Femur (tissue), 1 donor: Measurements from ENCODE around the gene C1QTNF9.
"Not testable (repeated sequence)": the region's sequence is repeated elsewhere in the genome, so short reads cannot be mapped to it uniquely, and the experiment has no call there.

ENCODE experiments used
- DNase-seq: peaks from one replicate; pipeline ENCODE4 v3.0.0-alpha.2; 2017

C1QTNF9 gene

GRCh38 chr13:24282256-24282655 is 27.1 kb upstream of the C1QTNF9 start:
- DNase-seq: no peak

DNA sequence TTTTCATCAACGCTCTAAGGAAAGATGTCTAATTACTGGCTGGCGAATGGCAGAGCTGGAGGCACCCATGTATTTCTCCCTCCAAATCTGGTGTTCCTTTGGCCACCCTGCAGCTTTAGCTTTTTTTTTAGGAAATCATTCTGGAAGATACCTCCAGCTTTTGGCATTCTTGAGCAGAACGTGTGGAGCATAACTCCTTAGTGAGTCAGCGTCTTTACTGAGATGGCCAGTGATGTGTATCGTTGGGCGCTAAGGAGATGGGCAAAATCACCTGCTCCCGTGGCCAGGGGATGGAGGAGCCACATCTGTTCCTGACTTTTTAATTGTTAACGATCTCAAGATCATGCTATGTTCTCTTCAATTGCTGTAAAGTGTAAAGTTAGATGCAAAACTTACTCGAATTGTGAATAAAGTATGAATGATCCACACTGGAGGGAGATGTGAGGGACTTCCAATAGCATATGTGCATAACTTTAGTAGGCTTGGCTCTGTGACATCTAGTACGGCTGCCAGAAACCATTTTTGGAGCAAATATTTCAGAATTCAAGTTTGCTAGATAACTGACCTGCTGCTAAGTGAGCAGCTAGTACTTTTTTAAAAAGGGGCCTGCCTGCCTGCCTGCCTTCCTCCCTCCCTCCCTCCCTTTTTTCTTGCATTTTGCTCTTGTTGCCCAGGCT is 24.4 kb upstream of the C1QTNF9 start:
- no peak for DNase-seq

- DNase-seq: no peak
Measured at GRCh38 chr13:24286624-24287023, 22.8 kb upstream of the C1QTNF9 start.

GRCh38 chr13:24287748-24288287 is 21.6 kb upstream of the C1QTNF9 start:
- no peak for DNase-seq

DNA sequence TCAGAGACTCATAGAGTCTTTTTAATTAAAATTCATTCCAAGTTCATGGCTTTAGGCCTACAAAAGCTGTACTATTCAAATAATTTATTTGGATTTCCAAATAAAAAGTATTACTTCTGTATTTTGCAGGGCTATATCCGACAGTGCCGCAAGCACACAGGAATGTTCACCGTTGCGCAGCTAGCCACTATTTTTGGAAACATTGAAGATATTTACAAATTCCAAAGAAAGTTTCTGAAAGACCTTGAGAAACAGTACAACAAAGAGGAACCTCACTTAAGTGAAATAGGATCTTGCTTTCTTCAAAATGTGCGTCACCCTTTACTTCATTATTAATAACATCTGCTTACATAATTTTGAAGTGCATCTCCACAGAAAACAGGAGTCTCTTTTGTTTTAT is 20.5 kb upstream of the C1QTNF9 start:
- no peak for DNase-seq

DNA sequence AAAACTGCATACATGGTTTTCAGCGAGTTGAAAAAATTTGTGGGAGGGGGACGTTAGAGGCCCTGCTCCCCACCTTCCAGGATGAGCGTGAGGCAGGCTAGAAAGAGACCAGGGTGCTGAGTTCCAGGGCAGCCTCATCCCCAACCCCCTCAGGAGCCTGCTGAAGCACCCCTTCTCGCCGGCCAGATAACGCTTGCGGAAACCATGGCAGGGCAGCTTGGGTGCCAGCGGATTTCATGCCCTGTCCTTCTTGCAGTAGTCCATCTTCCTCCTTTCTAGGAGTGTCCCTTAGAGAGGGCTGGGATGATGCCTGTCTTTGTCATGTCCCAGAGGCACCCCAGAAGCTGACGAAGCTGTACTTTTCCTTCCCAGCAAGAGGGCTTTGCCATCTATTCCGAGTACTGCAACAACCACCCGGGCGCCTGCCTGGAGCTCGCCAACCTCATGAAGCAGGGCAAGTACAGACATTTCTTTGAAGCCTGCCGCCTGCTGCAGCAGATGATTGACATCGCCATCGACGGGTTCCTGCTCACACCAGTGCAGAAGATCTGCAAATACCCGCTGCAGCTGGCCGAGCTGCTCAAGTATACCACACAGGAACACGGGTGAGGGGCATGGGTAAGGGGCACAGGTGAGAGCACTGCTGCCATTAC is 19.0 kb upstream of the C1QTNF9 start:
- no peak for DNase-seq

GRCh38 chr13:24292481-24292880 is 16.9 kb upstream of the C1QTNF9 start:
- DNase-seq: no peak

DNA sequence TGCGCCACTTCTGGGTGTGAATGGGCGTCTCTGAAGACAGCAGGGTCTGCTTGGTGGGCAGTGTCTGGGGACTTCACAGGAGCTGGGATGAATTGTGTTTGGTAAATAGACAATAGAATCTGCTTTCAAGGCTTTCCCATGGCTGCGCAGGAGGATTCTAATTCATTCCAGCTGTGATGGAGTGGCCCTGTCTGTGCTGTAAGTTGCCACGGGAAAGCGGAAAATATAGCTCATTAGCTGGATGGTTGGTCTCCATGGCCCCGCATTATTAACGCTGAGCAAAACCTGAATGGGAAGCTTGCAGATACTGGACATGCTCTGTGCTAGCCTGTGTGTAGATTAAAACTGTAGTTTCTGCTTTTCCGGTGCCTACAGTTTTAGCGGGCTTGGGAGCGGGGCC is 15.6 kb upstream of the C1QTNF9 start:
- DNase-seq: no peak

GRCh38 chr13:24299488-24300114 is 9.8 kb upstream of the C1QTNF9 start:
- DNase-seq: no peak

GRCh38 chr13:24301434-24301833 is 7.9 kb upstream of the C1QTNF9 start:
- DNase-seq: no peak

DNA sequence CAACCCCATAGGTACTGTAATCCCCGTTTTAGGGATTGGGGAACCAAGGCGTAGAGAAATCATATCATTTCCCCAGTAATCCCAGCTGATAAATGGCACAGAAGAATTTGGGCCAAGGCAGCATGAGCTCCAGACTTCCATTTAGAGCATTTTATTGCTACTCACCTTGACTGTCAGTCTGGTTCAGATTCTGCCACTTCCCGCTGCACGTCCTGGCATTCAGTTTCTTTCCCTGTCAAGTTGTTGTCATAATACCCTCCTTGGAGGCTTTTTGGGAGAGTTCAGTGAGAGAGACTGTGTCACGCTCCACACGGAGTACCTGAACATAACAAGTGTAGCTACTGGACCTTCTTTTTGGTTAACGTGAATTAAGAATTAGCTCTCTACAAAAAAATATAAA is 7.5 kb upstream of the C1QTNF9 start:
- DNase-seq: no peak

- no peak for DNase-seq
Measured at GRCh38 chr13:24304620-24305019, 4.8 kb upstream of the C1QTNF9 start.

GRCh38 chr13:24306632-24307031 is 2.7 kb upstream of the C1QTNF9 start:
- DNase-seq: no peak

DNA sequence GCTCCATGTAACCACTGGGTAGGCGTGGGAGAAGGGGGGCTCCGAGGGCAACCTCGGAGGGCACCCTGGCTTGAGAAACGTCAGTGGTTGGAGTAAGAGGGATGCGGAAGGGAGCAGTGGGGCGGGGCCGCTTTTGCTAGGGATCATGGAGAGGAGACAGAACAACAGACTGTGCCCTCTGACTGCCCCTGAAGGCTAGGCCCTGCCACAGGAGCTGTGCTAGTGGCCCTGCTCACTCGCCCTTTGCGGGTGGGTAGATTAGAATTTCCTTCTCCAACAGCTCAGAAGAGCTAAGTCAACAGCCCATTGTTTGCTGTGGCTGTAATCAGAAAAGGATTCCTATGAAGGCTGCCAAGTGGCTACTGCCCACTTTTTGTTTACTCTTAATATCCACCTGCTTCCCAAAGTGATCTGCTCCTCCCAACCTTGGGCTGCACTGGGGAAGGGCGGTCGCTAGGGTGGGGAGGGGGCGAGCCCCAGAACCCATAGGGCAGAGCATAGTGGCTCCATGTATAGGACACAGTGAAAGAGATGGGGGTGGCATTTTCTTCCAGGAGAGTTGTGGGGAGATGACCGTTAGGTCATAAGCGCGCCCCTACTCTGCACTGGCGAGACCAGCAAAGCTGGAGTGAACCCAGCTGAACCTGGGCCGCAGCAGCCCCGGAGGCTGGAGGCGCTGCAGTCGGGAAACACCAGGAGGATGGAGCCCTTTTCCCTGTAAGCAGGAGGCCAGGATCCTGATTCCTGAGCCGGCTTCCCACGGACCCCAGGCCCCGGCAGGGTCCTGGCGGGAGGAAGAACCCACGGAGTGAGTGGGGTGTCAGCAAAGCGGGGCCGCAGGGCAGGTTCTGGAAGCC is 1.9 kb upstream of the C1QTNF9 start:
- no peak for DNase-seq

DNA sequence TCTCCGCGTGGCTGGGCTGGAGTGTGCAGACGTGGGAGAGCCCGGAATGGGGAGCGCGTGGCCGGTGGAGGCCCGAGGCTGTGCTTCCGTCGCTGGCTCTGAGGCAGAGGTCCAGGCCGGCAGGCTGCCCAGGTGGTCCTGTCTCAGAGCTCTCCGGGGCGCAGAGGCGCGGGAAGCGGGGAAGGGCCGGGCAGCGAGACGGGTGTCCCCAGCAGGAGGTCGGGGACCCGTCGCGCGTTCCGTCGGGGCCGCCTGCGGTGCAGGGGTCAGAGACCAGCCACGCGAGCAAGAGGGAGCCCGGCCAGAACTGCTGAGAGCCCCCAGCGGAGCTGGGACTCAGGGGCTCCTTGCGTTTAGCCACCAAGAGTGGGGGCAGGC is 1.3 kb upstream of the C1QTNF9 start:
- DNase-seq: no peak

- no peak for DNase-seq
Measured at GRCh38 chr13:24308488-24309020, 826 bp upstream of the C1QTNF9 start.

- DNase-seq: no peak
Measured at GRCh38 chr13:24313439-24313838, 4.1 kb downstream of the C1QTNF9 start.

GRCh38 chr13:24317835-24318234 is 8.5 kb downstream of the C1QTNF9 start:
- DNase-seq: not testable (repeated sequence)

DNA sequence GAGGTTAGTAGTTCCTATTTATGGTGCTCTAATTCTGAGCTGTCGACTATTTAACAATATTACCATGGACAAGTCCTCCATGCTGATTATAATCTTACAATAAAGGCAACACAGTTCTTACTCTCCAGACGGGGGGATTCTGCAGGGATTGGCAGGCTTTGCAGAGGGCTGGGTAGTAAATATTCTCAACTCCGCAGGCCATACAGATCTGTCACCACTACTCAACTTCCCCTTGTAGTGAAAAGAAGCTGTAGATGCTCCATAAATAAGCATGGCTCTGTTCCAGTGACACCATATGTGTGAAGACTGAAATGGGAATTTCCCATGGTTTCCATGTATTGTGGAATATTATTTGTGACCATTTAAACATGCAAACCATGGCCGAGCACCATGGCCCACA is 9.5 kb downstream of the C1QTNF9 start:
- not testable (repeated sequence) for DNase-seq

- DNase-seq: not testable (repeated sequence)
Measured at GRCh38 chr13:24319641-24320040, 10.3 kb downstream of the C1QTNF9 start.

DNA sequence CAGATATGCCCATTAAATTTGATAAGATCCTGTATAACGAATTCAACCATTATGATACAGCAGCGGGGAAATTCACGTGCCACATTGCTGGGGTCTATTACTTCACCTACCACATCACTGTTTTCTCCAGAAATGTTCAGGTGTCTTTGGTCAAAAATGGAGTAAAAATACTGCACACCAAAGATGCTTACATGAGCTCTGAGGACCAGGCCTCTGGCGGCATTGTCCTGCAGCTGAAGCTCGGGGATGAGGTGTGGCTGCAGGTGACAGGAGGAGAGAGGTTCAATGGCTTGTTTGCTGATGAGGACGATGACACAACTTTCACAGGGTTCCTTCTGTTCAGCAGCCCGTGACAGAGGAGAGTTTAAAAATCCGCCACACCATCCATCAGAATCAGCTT is 12.0 kb downstream of the C1QTNF9 start:
- DNase-seq: not testable (repeated sequence)

DNA sequence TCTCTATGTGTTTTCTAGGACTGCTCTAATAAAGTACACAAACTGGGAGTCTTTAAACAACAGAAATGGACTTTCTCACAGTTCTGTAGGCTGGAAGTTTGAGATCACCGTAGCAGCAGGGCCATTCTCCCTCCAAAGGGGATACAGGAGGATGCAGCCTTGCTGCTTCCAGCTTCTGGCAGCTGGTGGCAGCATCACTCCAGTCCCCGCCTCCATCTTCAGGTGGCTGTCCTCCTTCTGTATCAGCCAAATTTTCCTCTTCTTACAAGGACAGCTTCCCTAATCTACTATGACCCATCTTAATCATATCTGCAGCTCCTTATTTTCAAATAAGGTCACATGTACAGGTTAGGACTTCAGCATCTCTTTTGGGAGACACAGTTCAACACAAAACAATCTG is 13.1 kb downstream of the C1QTNF9 start:
- not testable (repeated sequence) for DNase-seq
